ENCODE measurements around the gene PRPH. TPM values are rescaled to one million over a fixed set of nuclear protein-coding genes. Genes with fewer than 3 reads are reported as not detected.

The PRPH gene
- total and polyA plus RNA-seq, 5 experiments from 2014 or later: not detected

- ATAC-seq: peak; percentile 84 to 87
- no peaks in the 10 kb centered on the region for H3K9me3 Mint-ChIP-seq
Measured at GRCh38 chr12:49347311-49348193, 52.6 kb downstream of the PRPH start.

More at GRCh38 chr12:49347311-49348193, 52.6 kb downstream of the PRPH start:
- Mint-ChIP-seq H3K4me3 (peak overlapping the region; percentile 73 to 91 (median 88)), H3K4me1 (peaks cover 20 to 50% (median 44%) of the 10 kb centered on the region in 4 donors), H3K27ac (peak overlapping the region in 3 of 10 donors; percentile 34 to 59 (median 37)), H3K27me3 (peaks cover 20 to 86% (median 53%) of the 10 kb centered on the region in 5 donors), H3K36me3 (peaks cover 0 to 4% (median 0%) of the 10 kb centered on the region in 3 donors)
- POLR2A ChIA-PET: interaction anchor here (0.6 to 2.3 kb wide), 4 partner anchors 9 to 59 kb away, joined by 3 to 9 read pairs (median 6); partner anchors contain the start of gene TROAP
- DNase-seq: peak; percentile 68 to 87 (median 84)

Other genes starting within 250 kb of the PRPH start
- gene KMT2D, start 234.4 kb upstream of the PRPH start, total RNA-seq: 100 to 1,000 TPM; 130 to 134 TPM
- 10 to 100 TPM in 2 of 3 donors, 1 to 10 TPM in 1; 1.5 to 28.5 (median 10.5) TPM for gene KMT2D, start 234.4 kb upstream of the PRPH start, polyA plus RNA-seq
- 1 to 10 TPM; 3.6 to 4.3 TPM for gene RHEBL1, start 225.2 kb upstream of the PRPH start, total RNA-seq
- gene RHEBL1, start 225.2 kb upstream of the PRPH start, polyA plus RNA-seq: 1 to 10 TPM; 3.0 to 3.6 (median 3.4) TPM
- under 1 TPM; 0.27 to 0.47 TPM for gene DHH, start 200.3 kb upstream of the PRPH start, total RNA-seq
- gene DHH, start 200.3 kb upstream of the PRPH start, polyA plus RNA-seq: not detected
- gene LMBR1L, start 184.3 kb upstream of the PRPH start, total RNA-seq: 100 to 1,000 TPM; 253 to 270 TPM
- gene LMBR1L, start 184.3 kb upstream of the PRPH start, polyA plus RNA-seq: 10 to 100 TPM; 34.0 to 45.8 (median 34.6) TPM
- 100 to 1,000 TPM; 157 to 161 TPM for gene TUBA1B, start 163.8 kb upstream of the PRPH start, total RNA-seq
- 100 to 1,000 TPM; 277 to 339 (median 333) TPM for gene TUBA1B, start 163.8 kb upstream of the PRPH start, polyA plus RNA-seq
- gene TUBA1A, start 106.1 kb upstream of the PRPH start, total RNA-seq: 10 to 100 TPM; 93.5 to 95.3 TPM
- gene TUBA1A, start 106.1 kb upstream of the PRPH start, polyA plus RNA-seq: 100 to 1,000 TPM; 139 to 168 (median 147) TPM
- 10 to 100 TPM; 22.7 to 23.5 TPM for gene TUBA1C, start 30.1 kb upstream of the PRPH start, total RNA-seq
- gene TUBA1C, start 30.1 kb upstream of the PRPH start, polyA plus RNA-seq: 10 to 100 TPM; 17.5 to 25.4 (median 24.3) TPM
- gene TROAP, start 28.1 kb downstream of the PRPH start, total RNA-seq: 1 to 10 TPM in 1 of 2 experiments, under 1 TPM in 1; 0.62 to 1.7 TPM
- under 1 TPM in 1 of 3 donors, not detected in 2; 0.24 TPM for gene TROAP, start 28.1 kb downstream of the PRPH start, polyA plus RNA-seq
- gene C1QL4, start 42.0 kb downstream of the PRPH start, total RNA-seq: not detected
- not detected for gene C1QL4, start 42.0 kb downstream of the PRPH start, polyA plus RNA-seq
- not detected for gene DNAJC22, start 51.7 kb downstream of the PRPH start, total RNA-seq
- not detected for gene DNAJC22, start 51.7 kb downstream of the PRPH start, polyA plus RNA-seq
- gene SPATS2, start 72.3 kb downstream of the PRPH start, total RNA-seq: 1 to 10 TPM; 5.9 to 6.3 TPM
- gene SPATS2, start 72.3 kb downstream of the PRPH start, polyA plus RNA-seq: 1 to 10 TPM; 2.7 to 5.7 (median 3.9) TPM
- gene KCNH3, start 243.9 kb downstream of the PRPH start, total RNA-seq: 1 to 10 TPM; 7.1 to 8.5 TPM
- gene KCNH3, start 243.9 kb downstream of the PRPH start, polyA plus RNA-seq: 1 to 10 TPM; 2.4 to 5.7 (median 3.4) TPM

All from naive thymus-derived CD8-positive, alpha-beta T cell (primary cell).